K562 (cell line): ENCODE data around the gene ZFPM1. TPM values are rescaled to one million over a fixed set of nuclear protein-coding genes. Genes with fewer than 3 reads are reported as not detected.

Experiments used
- DEAF1 ChIP-seq: fragments of 450-650 bp; formaldehyde crosslinking; IDR thresholded peaks from 2 replicates; pipeline ENCODE4 v1.4.0; 2020; ENCODE audit warnings: mild to moderate bottlenecking, moderate library complexity
- DPF2 ChIP-seq: fragments of 450-650 bp; IDR thresholded peaks from 2 replicates; pipeline ENCODE4 v1.6.1; 2016
- ETS2 ChIP-seq: IDR thresholded peaks from 2 replicates; pipeline ENCODE4 v1.6.1; 2016; ENCODE audit warnings: borderline replicate concordance, missing genetic modification characterization, mild to moderate bottlenecking, moderate library complexity, missing compliant biosample characterization; ENCODE audit not compliant: poor library complexity, severe bottlenecking
- EZH2 ChIP-seq: IDR thresholded peaks from 2 replicates; pipeline ENCODE4 v1.6.1; 2012; ENCODE audit warnings: low read depth, mild to moderate bottlenecking, inconsistent platforms, low read length, borderline replicate concordance
- FOXA1 ChIP-seq: fragments of 450-650 bp; IDR thresholded peaks from 2 replicates; pipeline ENCODE4 v1.6.1; 2016; ENCODE audit warnings: mild to moderate bottlenecking, borderline replicate concordance
- GTF2B ChIP-seq: IDR thresholded peaks from 2 replicates; pipeline ENCODE4 v1.6.1; 2011; ENCODE audit not compliant: insufficient read length; ENCODE audit errors: extremely low read depth
- HDAC8 ChIP-seq: fragments of 450-650 bp; IDR thresholded peaks from 2 replicates; pipeline ENCODE4 v1.6.1; 2016; ENCODE audit warnings: mild to moderate bottlenecking, missing genetic modification characterization, moderate library complexity, missing compliant biosample characterization
- HIVEP1 ChIP-seq: fragments of 250-450 bp; sonication (Bioruptor Pico); IDR thresholded peaks from 2 replicates; pipeline ENCODE4 v1.4.0; 2020; ENCODE audit warnings: mild to moderate bottlenecking
- HNRNPUL1 ChIP-seq: fragments of 200-400 bp; formaldehyde crosslinking; IDR thresholded peaks from 2 replicates; pipeline ENCODE4 v1.6.1; 2017; ENCODE audit warnings: low read length
- MTA2 ChIP-seq: fragments of 450-650 bp; IDR thresholded peaks from 2 replicates; pipeline ENCODE4 v1.6.1; 2016; ENCODE audit warnings: low read depth
- NCOR1 ChIP-seq: fragments of 450-650 bp; IDR thresholded peaks from 2 replicates; pipeline ENCODE4 v1.6.1; 2016; ENCODE audit warnings: mild to moderate bottlenecking, moderate library complexity
- PTTG1 ChIP-seq: fragments of 450-650 bp; IDR thresholded peaks from 2 replicates; pipeline ENCODE4 v1.6.1; 2016; ENCODE audit warnings: low read depth, mild to moderate bottlenecking, missing genetic modification characterization, missing compliant biosample characterization
- SIRT6 ChIP-seq: IDR thresholded peaks from one replicate; pipeline ENCODE4 v1.6.1; 2012; ENCODE audit warnings: low read depth, mild to moderate bottlenecking, control low read depth, inconsistent platforms, low read length, moderate library complexity
- SOX6 ChIP-seq: fragments of 450-650 bp; IDR thresholded peaks from 2 replicates; pipeline ENCODE4 v1.6.1; 2014; ENCODE audit warnings: mild to moderate bottlenecking
- STAG1 ChIP-seq: sonication (generic); formaldehyde crosslinking; IDR thresholded peaks from 2 replicates; pipeline ENCODE4 v1.5.0; 2020; ENCODE audit warnings: missing genetic modification reagents, borderline replicate concordance
- TAF9B ChIP-seq: fragments of 450-650 bp; IDR thresholded peaks from 2 replicates; pipeline ENCODE4 v1.6.1; 2018; ENCODE audit warnings: mild to moderate bottlenecking; ENCODE audit not compliant: partially characterized antibody
- U2AF1 ChIP-seq: fragments of 200-400 bp; formaldehyde crosslinking; optimal IDR thresholded peaks from 2 replicates; pipeline ENCODE3; 2017; ENCODE audit warnings: mild to moderate bottlenecking, low read depth, low read length, moderate library complexity
- WHSC1 ChIP-seq: IDR thresholded peaks from one replicate; pipeline ENCODE4 v1.6.1; 2012; ENCODE audit warnings: low read length, control low read depth, inconsistent platforms
- ZBTB2 ChIP-seq: fragments of 450-650 bp; IDR thresholded peaks from 2 replicates; pipeline ENCODE4 v1.6.1; 2016; ENCODE audit warnings: antibody characterized with exemption
- ZFPM2 ChIP-seq: fragments of 250-450 bp; sonication (Bioruptor Pico); IDR thresholded peaks from 2 replicates; pipeline ENCODE4 v1.5.1; 2022; ENCODE audit warnings: mild to moderate bottlenecking
- ZKSCAN1 ChIP-seq: fragments of 150-350 bp; IDR thresholded peaks from 2 replicates; pipeline ENCODE4 v1.6.1; 2016; ENCODE audit warnings: low read depth, low read length
- ZNF121 ChIP-seq: sonication (generic); formaldehyde crosslinking; conservative IDR thresholded peaks from 2 replicates; pipeline ENCODE4 v1.8.0; 2022; ENCODE audit warnings: missing genetic modification reagents
- ZNF212 ChIP-seq: fragments of 450-650 bp; formaldehyde crosslinking; IDR thresholded peaks from 2 replicates; pipeline ENCODE4 v1.4.0; 2020; ENCODE audit warnings: mild to moderate bottlenecking
- ZNF253 ChIP-seq: fragments of 250-450 bp; sonication (Bioruptor Pico); conservative IDR thresholded peaks from 2 replicates; pipeline ENCODE4 v1.6.1; 2021; ENCODE audit warnings: mild to moderate bottlenecking
- ZNF354B ChIP-seq: fragments of 250-450 bp; sonication (Bioruptor Pico); IDR thresholded peaks from 2 replicates; pipeline ENCODE4 v1.4.0; 2020
- ZNF511 ChIP-seq: sonication (generic); formaldehyde crosslinking; IDR thresholded peaks from 2 replicates; pipeline ENCODE4 v1.8.0; 2022; ENCODE audit warnings: mild to moderate bottlenecking, missing genetic modification reagents
- ZNF584 ChIP-seq: fragments of 200-800 bp; sonication (Bioruptor generic); IDR thresholded peaks from 2 replicates; pipeline ENCODE4 v1.6.1; 2016; ENCODE audit warnings: low read depth, mild to moderate bottlenecking, missing genetic modification characterization, missing compliant biosample characterization
- ZNF717 ChIP-seq: fragments of 250-450 bp; sonication (Bioruptor Pico); IDR thresholded peaks from 2 replicates; pipeline ENCODE4 v1.5.0; 2021
- polyA plus RNA-seq, 8 experiments: library from polyadenylated mRNA; depleted of rRNA in 4 of 8; stranded (reverse) in 5 of 8; unstranded in 3 of 8; fragments of >200 nt; fragmentation: Nextera tagmentation in 2 of 8; fragmentation: Illumina TruSeq in 1 of 8; extraction: Ambion mirVana in 2 of 8; extraction: Trizol in 1 of 8; gene quantifications; 2 replicates each; pipeline versions ENCODE4 v1.2.1 to v1.2.3, GENCODE V29; 2011 to 2014; ENCODE audit warnings: inconsistent platforms in 1 of 8, missing spikeins in 1 of 8
- total RNA-seq, 7 experiments: library from RNA; depleted of rRNA in 6 of 7; stranded (reverse); fragments of >200 nt in 6 of 7; fragmentation: Illumina TruSeq in 2 of 7; extraction: Trizol in 2 of 7; gene quantifications; 2 replicates each; pipeline versions ENCODE4 v1.2.1 to v1.2.3, GENCODE V29; 2011 to 2021; ENCODE audit warnings: low replicate concordance in 1 of 7

The ZFPM1 gene
- total and polyA plus RNA-seq, 9 of the 15 experiments (the other 6 are each of a cell fraction or from before 2014, with no cell fraction given), result 0.03 to 35.9 (median 1.4) TPM

GRCh38 chr16:88491560-88492310, 38.7 kb downstream of the ZFPM1 start (continued):
- no peak for TF ChIP-seq PTTG1
- TF ChIP-seq ZNF717 (CRISPR knock-in tag), result no peak
- no peak for TF ChIP-seq ETS2 (tag)
- TF ChIP-seq HDAC8 (tag), result no peak
- no peak for TF ChIP-seq U2AF1
- TF ChIP-seq WHSC1, result no peak
- TF ChIP-seq ZNF253 (CRISPR knock-in tag), result no peak
- TF ChIP-seq ZKSCAN1, result peak; percentile 44; the same call in 1 of the 2 replicates
- peak; percentile 93; the same call in 1 of the 2 replicates for TF ChIP-seq ZFPM2
- peak; percentile 99 for TF ChIP-seq NCOR1
- TF ChIP-seq SOX6, result peak; percentile 97
- peak; percentile 89 for TF ChIP-seq HIVEP1 (CRISPR knock-in tag)
- TF ChIP-seq ZNF584 (CRISPR knock-in tag), result peak; percentile 96; the same call in 1 of the 2 replicates
- TF ChIP-seq ZBTB2, result peak; percentile 95
- peak; percentile 95 for TF ChIP-seq MTA2
- peak; percentile 42; the same call in 1 of the 2 replicates for TF ChIP-seq ZNF212 (CRISPR knock-in tag)
- TF ChIP-seq HNRNPUL1, result no peak
- no peak for TF ChIP-seq EZH2
- no peak for TF ChIP-seq STAG1 (CRISPR knock-in tag)
- no peak for TF ChIP-seq DEAF1 (CRISPR knock-in tag)
- TF ChIP-seq ZNF121 (CRISPR knock-in tag), result no peak
- no peak for TF ChIP-seq GTF2B
- peak; percentile 33; the same call in 1 of the 2 replicates for TF ChIP-seq ZNF354B (CRISPR knock-in tag)
- peak; percentile 97 for TF ChIP-seq DPF2
- peak; percentile 86; the same call in 1 of the 2 replicates for TF ChIP-seq ZNF511 (CRISPR knock-in tag)
- no peak for TF ChIP-seq SIRT6
- TF ChIP-seq FOXA1, result no peak
- TF ChIP-seq TAF9B, result no peak
